Measurements from ENCODE around the gene REPS2.

REPS2 gene

GRCh38 chrX:17047224-17047623 lies 100.8 kb downstream of the REPS2 start:
- no peaks in the 10 kb centered on the region for H3K36me3 ChIP-seq (replicated peaks; ENCODE audit: insufficient read depth, low read length)
- H3K4me2 ChIP-seq (ENCODE audit: low read depth, low read length) = no peak overlapping the region
- H3F3A ChIP-seq (ENCODE audit: insufficient read depth, low read length) = no peaks in the 10 kb centered on the region
- H3K4me3 ChIP-seq (ENCODE audit: low read length) = no peak overlapping the region
- H3K27ac ChIP-seq (ENCODE audit: low read length) = no peak overlapping the region
- no peak for TF ChIP-seq EZH2phosphoT487 (IDR thresholded peaks at IDR 0.05; ENCODE audit: low read length)
- no peak for TF ChIP-seq CTCF (IDR thresholded peaks at IDR 0.05; ENCODE audit: low read length)
- no peak for TF ChIP-seq EZH2 (optimal IDR thresholded peaks at IDR 0.05; ENCODE audit: low read depth, low read length)
- H3K9me3 ChIP-seq (replicated peaks; ENCODE audit: insufficient read depth, low read length) = no peaks in the 10 kb centered on the region
- H3K4me1 ChIP-seq (ENCODE audit: low read length) = no peaks in the 10 kb centered on the region; the same call in 1 of the 2 replicates
- DNase-seq = no peak
- no peak overlapping the region for H2AFZ ChIP-seq (ENCODE audit: low read length)
- no peaks in the 10 kb centered on the region for H3K27me3 ChIP-seq (replicated peaks; ENCODE audit: insufficient read depth, low read length)
- no peaks in the 10 kb centered on the region for H3K79me2 ChIP-seq (ENCODE audit: low read length)
- H4K20me1 ChIP-seq (ENCODE audit: insufficient read depth, low read length) = no peaks in the 10 kb centered on the region
- H3K9ac ChIP-seq (ENCODE audit: low read length) = no peak overlapping the region
- no peaks in the 10 kb centered on the region for H3K9me2 ChIP-seq (replicated peaks; ENCODE audit: insufficient read depth, low read length)

DNA sequence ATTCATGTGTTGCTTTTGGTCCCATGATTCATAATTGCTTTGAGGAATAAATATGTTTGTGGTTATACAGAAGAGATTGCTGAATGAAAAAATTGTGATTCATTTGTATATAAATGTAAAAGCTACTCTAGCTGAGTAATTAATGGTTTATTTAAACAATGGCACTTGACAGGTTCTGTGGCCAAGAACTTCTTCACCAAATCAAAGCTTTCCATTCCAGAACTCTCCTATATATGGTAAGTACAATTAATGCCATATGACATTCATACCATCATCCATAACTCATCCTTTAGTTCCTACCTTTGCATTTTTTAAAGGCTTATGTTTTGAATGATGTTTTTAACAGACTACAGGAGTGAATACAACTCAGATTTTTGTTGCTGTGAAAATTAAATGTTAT lies 105.8 kb downstream of the REPS2 start:
- Histone ChIP-seq H3K4me2 (ENCODE audit: low read depth, low read length) (no peak overlapping the region), H2AFZ (ENCODE audit: low read length) (no peak overlapping the region), H3K9me2 (replicated peaks; ENCODE audit: insufficient read depth, low read length) (no peaks in the 10 kb centered on the region), H3K27me3 (replicated peaks; ENCODE audit: insufficient read depth, low read length) (no peaks in the 10 kb centered on the region), H3K27ac (ENCODE audit: low read length) (no peak overlapping the region), H3F3A (ENCODE audit: insufficient read depth, low read length) (no peaks in the 10 kb centered on the region), H3K4me3 (ENCODE audit: low read length) (no peak overlapping the region), H3K9me3 (replicated peaks; ENCODE audit: insufficient read depth, low read length) (no peaks in the 10 kb centered on the region), H3K79me2 (ENCODE audit: low read length) (no peaks in the 10 kb centered on the region), H3K36me3 (replicated peaks; ENCODE audit: insufficient read depth, low read length) (no peaks in the 10 kb centered on the region), H3K4me1 (ENCODE audit: low read length) (0 out of 2 replicates have a peak, but pooled peaks cover under 1% of the 10 kb centered on the region), H4K20me1 (ENCODE audit: insufficient read depth, low read length) (no peaks in the 10 kb centered on the region), H3K9ac (ENCODE audit: low read length) (no peak overlapping the region)
- DNase-seq = no peak
- no peak for TF ChIP-seq EZH2 (optimal IDR thresholded peaks at IDR 0.05; ENCODE audit: low read depth, low read length)
- no peak for TF ChIP-seq CTCF (IDR thresholded peaks at IDR 0.05; ENCODE audit: low read length)
- TF ChIP-seq EZH2phosphoT487 (IDR thresholded peaks at IDR 0.05; ENCODE audit: low read length) = no peak

- Histone ChIP-seq H3F3A (ENCODE audit: insufficient read depth, low read length) (no peaks in the 10 kb centered on the region), H3K36me3 (replicated peaks; ENCODE audit: insufficient read depth, low read length) (no peaks in the 10 kb centered on the region), H3K9me3 (replicated peaks; ENCODE audit: insufficient read depth, low read length) (no peaks in the 10 kb centered on the region), H3K4me3 (ENCODE audit: low read length) (no peak overlapping the region), H2AFZ (ENCODE audit: low read length) (no peak overlapping the region), H3K27me3 (replicated peaks; ENCODE audit: insufficient read depth, low read length) (no peaks in the 10 kb centered on the region), H3K4me2 (ENCODE audit: low read depth, low read length) (no peak overlapping the region), H3K79me2 (ENCODE audit: low read length) (no peaks in the 10 kb centered on the region), H3K4me1 (ENCODE audit: low read length) (0 out of 2 replicates have a peak, but pooled peaks cover 4% of the 10 kb centered on the region), H3K9ac (ENCODE audit: low read length) (no peak overlapping the region), H3K27ac (ENCODE audit: low read length) (no peak overlapping the region), H4K20me1 (ENCODE audit: insufficient read depth, low read length) (no peaks in the 10 kb centered on the region), H3K9me2 (replicated peaks; ENCODE audit: insufficient read depth, low read length) (no peaks in the 10 kb centered on the region)
- TF ChIP-seq CTCF (IDR thresholded peaks at IDR 0.05; ENCODE audit: low read length) (no peak), EZH2phosphoT487 (IDR thresholded peaks at IDR 0.05; ENCODE audit: low read length) (no peak), EZH2 (optimal IDR thresholded peaks at IDR 0.05; ENCODE audit: low read depth, low read length) (no peak)
- DNase-seq = no peak
These were observed 106.3 kb downstream of the REPS2 start for GRCh38 chrX:17052793-17053192.
